Peyer's patch (tissue), 4 donors: ENCODE results near the gene KCNJ8.

ENCODE experiments used
- POLR2A ChIP-seq, 2 donors: fragments of 450-650 bp; IDR thresholded peaks; one replicate each; pipeline ENCODE4 v1.5.1; 2017; ENCODE audit warnings: antibody characterized with exemption in 2 of 2, mild to moderate bottlenecking in 2 of 2, moderate library complexity in 2 of 2
- TF ChIP-seq, protein P1 (sequence below), 6 experiments: fragments of 450-650 bp in 4 of 6; fragments of 200-600 bp in 2 of 6; sonication (generic) in 1 of 6; IDR thresholded peaks; one replicate each; pipeline ENCODE4 v1.5.1; 2017 to 2019; ENCODE audit warnings: antibody characterized with exemption in 6 of 6, mild to moderate bottlenecking in 3 of 6, moderate library complexity in 1 of 6

DNA sequence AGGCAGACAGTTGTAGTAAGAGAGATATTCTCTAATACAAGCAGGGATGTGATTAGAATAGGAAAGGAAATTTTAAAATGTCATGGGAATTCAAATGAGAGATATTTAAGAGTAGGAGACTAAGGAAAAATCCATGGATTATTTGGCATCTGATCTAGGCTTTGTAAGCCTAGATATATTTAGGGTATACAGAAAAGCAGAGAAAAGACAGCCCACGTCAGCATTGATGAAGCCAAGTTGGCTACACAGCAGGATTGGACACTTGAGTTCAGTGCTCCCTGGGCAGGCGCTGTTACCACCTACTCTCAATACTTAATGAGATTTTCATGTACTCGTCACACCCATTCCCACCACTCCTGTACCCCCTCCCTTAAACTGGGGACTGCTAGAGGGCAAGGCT is 1.7 kb upstream of the KCNJ8 start:
- TF ChIP-seq, protein P1, sequence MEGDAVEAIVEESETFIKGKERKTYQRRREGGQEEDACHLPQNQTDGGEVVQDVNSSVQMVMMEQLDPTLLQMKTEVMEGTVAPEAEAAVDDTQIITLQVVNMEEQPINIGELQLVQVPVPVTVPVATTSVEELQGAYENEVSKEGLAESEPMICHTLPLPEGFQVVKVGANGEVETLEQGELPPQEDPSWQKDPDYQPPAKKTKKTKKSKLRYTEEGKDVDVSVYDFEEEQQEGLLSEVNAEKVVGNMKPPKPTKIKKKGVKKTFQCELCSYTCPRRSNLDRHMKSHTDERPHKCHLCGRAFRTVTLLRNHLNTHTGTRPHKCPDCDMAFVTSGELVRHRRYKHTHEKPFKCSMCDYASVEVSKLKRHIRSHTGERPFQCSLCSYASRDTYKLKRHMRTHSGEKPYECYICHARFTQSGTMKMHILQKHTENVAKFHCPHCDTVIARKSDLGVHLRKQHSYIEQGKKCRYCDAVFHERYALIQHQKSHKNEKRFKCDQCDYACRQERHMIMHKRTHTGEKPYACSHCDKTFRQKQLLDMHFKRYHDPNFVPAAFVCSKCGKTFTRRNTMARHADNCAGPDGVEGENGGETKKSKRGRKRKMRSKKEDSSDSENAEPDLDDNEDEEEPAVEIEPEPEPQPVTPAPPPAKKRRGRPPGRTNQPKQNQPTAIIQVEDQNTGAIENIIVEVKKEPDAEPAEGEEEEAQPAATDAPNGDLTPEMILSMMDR (IDR thresholded peaks at IDR 0.05): no peak
- no peak for TF ChIP-seq POLR2A (IDR thresholded peaks at IDR 0.05)
